Measurements from ENCODE around the gene SPEM1. TPM values are rescaled to one million over a fixed set of nuclear protein-coding genes. Genes with fewer than 3 reads are reported as not detected.

The SPEM1 gene
- total and polyA plus RNA-seq, 8 donors: 0.20 TPM; not detected in 7

- peaks cover 18 to 29% (median 25%) of the 10 kb centered on the region in 4 donors for H3K4me1 ChIP-seq
- no peaks in the 10 kb centered on the region for H3K27me3 ChIP-seq
- DNase-seq: peak in 1 of 2 donors; percentile 7
- H3K4me3 ChIP-seq: no peak overlapping the region
- no peaks in the 10 kb centered on the region for H3K9me3 ChIP-seq
- intact Hi-C loops (cut with DNase I; ENCODE audit: low total_unique reads): no loop called here
- H3K36me3 ChIP-seq: peaks cover 0 to 13% (median 9%) of the 10 kb centered on the region in 4 donors
- 82 to 93% (median 88%) methylated on average over 4 of the region's 4 CpGs for WGBS, 5 donors
- H3K27ac ChIP-seq: no peak overlapping the region
- TF ChIP-seq, protein P1, sequence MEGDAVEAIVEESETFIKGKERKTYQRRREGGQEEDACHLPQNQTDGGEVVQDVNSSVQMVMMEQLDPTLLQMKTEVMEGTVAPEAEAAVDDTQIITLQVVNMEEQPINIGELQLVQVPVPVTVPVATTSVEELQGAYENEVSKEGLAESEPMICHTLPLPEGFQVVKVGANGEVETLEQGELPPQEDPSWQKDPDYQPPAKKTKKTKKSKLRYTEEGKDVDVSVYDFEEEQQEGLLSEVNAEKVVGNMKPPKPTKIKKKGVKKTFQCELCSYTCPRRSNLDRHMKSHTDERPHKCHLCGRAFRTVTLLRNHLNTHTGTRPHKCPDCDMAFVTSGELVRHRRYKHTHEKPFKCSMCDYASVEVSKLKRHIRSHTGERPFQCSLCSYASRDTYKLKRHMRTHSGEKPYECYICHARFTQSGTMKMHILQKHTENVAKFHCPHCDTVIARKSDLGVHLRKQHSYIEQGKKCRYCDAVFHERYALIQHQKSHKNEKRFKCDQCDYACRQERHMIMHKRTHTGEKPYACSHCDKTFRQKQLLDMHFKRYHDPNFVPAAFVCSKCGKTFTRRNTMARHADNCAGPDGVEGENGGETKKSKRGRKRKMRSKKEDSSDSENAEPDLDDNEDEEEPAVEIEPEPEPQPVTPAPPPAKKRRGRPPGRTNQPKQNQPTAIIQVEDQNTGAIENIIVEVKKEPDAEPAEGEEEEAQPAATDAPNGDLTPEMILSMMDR (IDR thresholded peaks at IDR 0.05): no peak
- TF ChIP-seq EP300 (IDR thresholded peaks at IDR 0.05) (no peak), POLR2A (IDR thresholded peaks at IDR 0.05) (no peak), POLR2AphosphoS5 (IDR thresholded peaks at IDR 0.05) (no peak)
Measured at GRCh38 chr17:7396147-7396546, 24.0 kb upstream of the SPEM1 start.

- H3K4me1 ChIP-seq: peaks cover 21 to 34% (median 33%) of the 10 kb centered on the region in 4 donors
- H3K27ac ChIP-seq: no peak overlapping the region
- intact Hi-C loops (cut with DNase I; ENCODE audit: low total_unique reads): no loop called here
- DNase-seq: no peak
- H3K4me3 ChIP-seq: no peak overlapping the region
- 80 to 91% (median 87%) methylated on average over 2 of the region's 2 CpGs for WGBS, 5 donors
- H3K27me3 ChIP-seq: no peaks in the 10 kb centered on the region
- TF ChIP-seq POLR2A (IDR thresholded peaks at IDR 0.05) (no peak), EP300 (IDR thresholded peaks at IDR 0.05) (no peak), POLR2AphosphoS5 (IDR thresholded peaks at IDR 0.05) (no peak)
- TF ChIP-seq, protein P1 (IDR thresholded peaks at IDR 0.05): no peak
- H3K36me3 ChIP-seq: no peaks in the 10 kb centered on the region
- no peaks in the 10 kb centered on the region for H3K9me3 ChIP-seq
Measured at GRCh38 chr17:7398612-7399011, 21.5 kb upstream of the SPEM1 start.

- Histone ChIP-seq H3K4me1 (peaks cover 30 to 42% (median 34%) of the 10 kb centered on the region in 4 donors), H3K4me3 (peak overlapping the region; percentile 71 to 80 (median 74)), H3K9me3 (no peaks in the 10 kb centered on the region), H3K27ac (peak overlapping the region; percentile 90 to 94 (median 93)), H3K36me3 (no peaks in the 10 kb centered on the region), H3K27me3 (peaks cover 0 to 13% (median 0%) of the 10 kb centered on the region in 3 donors)
- WGBS, 5 donors: 8 to 12% (median 11%) methylated on average over 9 to 16 of the region's 16 CpGs
- TF ChIP-seq, protein P1 (IDR thresholded peaks at IDR 0.05): no peak
- DNase-seq: peak; percentile 33 to 79
- intact Hi-C loops (cut with DNase I; ENCODE audit: low total_unique reads): no loop called here
Measured at GRCh38 chr17:7403043-7403726, 16.9 kb upstream of the SPEM1 start.

DNA sequence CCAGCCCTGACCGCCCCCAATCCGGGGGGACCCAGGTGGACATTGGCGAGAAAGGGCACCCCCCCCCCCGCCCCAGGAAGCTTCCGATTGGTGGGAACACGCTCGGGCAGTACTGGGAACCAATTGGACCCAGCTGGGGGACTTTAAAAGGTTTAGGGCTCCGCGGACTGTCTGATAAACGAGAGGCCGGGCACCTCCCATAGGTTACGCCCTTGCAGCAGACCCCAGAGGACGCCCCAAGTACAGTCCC, 16.5 kb upstream of the SPEM1 start:
- TF ChIP-seq POLR2AphosphoS5 (IDR thresholded peaks at IDR 0.05): no peak
- intact Hi-C loops (cut with DNase I; ENCODE audit: low total_unique reads): no loop called here
- H3K9me3 ChIP-seq: no peaks in the 10 kb centered on the region
- peak overlapping the region; percentile 90 to 94 (median 93) for H3K27ac ChIP-seq
- H3K27me3 ChIP-seq: peaks cover 0 to 13% (median 0%) of the 10 kb centered on the region in 3 donors
- peaks cover 30 to 42% (median 36%) of the 10 kb centered on the region in 4 donors for H3K4me1 ChIP-seq
- H3K36me3 ChIP-seq: peaks cover 0 to 4% (median 3%) of the 10 kb centered on the region in 4 donors
- no peak for DNase-seq
- WGBS, 5 donors: 0% methylated on average over 7 to 13 of the region's 13 CpGs
- peak overlapping the region; percentile 71 to 80 (median 74) for H3K4me3 ChIP-seq

All from stomach (tissue), 9 donors.